DND-41 (cell line): ENCODE measurements around the gene KRT27.

Experiments
- ATAC-seq: fragments of 200-7000 bp; cut with Tn5 transposase; 3 replicates; pipeline ENCODE4 v1.9.1; 2021; ENCODE audit warnings: low read depth; ENCODE audit not compliant: insufficient read depth
- DNase-seq: peaks from one replicate; pipeline ENCODE4 v3.0.0-alpha.2; 2020
- H2AFZ ChIP-seq: 2 replicates; pipeline ENCODE4 v1.6.0; 2012; ENCODE audit warnings: low read depth, low read length
- H3K27ac ChIP-seq: 2 replicates; pipeline ENCODE4 v1.5.1; 2012; ENCODE audit warnings: low read length, inconsistent platforms
- H3K27me3 ChIP-seq: fragments of 200-600 bp; sonication (generic); 2 replicates; pipeline ENCODE4 v1.6.0; 2012; ENCODE audit warnings: low read length, mild to moderate bottlenecking, inconsistent platforms; ENCODE audit not compliant: insufficient read depth, poor library complexity
- H3K36me3 ChIP-seq: 2 replicates; pipeline ENCODE4 v1.5.1; 2012; ENCODE audit warnings: low read length, inconsistent platforms; ENCODE audit not compliant: insufficient read depth
- H3K4me1 ChIP-seq: 2 replicates; pipeline ENCODE4 v1.5.1; 2012; ENCODE audit warnings: mild to moderate bottlenecking, low read length; ENCODE audit not compliant: insufficient read depth
- H3K4me2 ChIP-seq: 2 replicates; pipeline ENCODE4 v1.6.0; 2012; ENCODE audit warnings: mild to moderate bottlenecking, moderate library complexity, low read length, inconsistent platforms; ENCODE audit not compliant: insufficient read depth
- H3K4me3 ChIP-seq, 2 experiments: fragments of 200-600 bp in 1 of 2; shearing (Covaris generic) in 1 of 2; 2 replicates each; pipeline ENCODE4 v1.5.1; 2012 to 2016; ENCODE audit warnings: inconsistent platforms in 2 of 2, low read length in 2 of 2, mild to moderate bottlenecking in 2 of 2, low read depth in 1 of 2, moderate library complexity in 1 of 2
- H3K79me2 ChIP-seq: 2 replicates; pipeline ENCODE4 v1.6.0; 2012; ENCODE audit warnings: low read length, inconsistent platforms; ENCODE audit not compliant: insufficient read depth
- H3K9ac ChIP-seq: 2 replicates; pipeline ENCODE4 v1.6.0; 2012; ENCODE audit warnings: low read depth, mild to moderate bottlenecking, inconsistent platforms, low read length, moderate library complexity
- H3K9me3 ChIP-seq: 2 replicates; pipeline ENCODE4 v1.5.1; 2012; ENCODE audit warnings: low read length, moderate library complexity, mild to moderate bottlenecking, inconsistent platforms; ENCODE audit not compliant: insufficient read depth, severe bottlenecking
- H4K20me1 ChIP-seq: 2 replicates; pipeline ENCODE4 v1.6.0; 2012; ENCODE audit warnings: low read length; ENCODE audit not compliant: insufficient read depth
- EZH2 ChIP-seq: IDR thresholded peaks from 3 replicates; pipeline ENCODE4 v1.6.1; 2012; ENCODE audit warnings: borderline replicate concordance, low read depth, mild to moderate bottlenecking, moderate library complexity, low read length, inconsistent platforms; ENCODE audit not compliant: severe bottlenecking
- TF ChIP-seq, protein P1 (sequence below): IDR thresholded peaks from 2 replicates; pipeline ENCODE4 v1.5.1; 2012; ENCODE audit warnings: borderline replicate concordance, low read length, moderate library complexity, mild to moderate bottlenecking; ENCODE audit not compliant: poor library complexity, severe bottlenecking; ENCODE audit errors: extremely low read depth

KRT27 gene

DNA sequence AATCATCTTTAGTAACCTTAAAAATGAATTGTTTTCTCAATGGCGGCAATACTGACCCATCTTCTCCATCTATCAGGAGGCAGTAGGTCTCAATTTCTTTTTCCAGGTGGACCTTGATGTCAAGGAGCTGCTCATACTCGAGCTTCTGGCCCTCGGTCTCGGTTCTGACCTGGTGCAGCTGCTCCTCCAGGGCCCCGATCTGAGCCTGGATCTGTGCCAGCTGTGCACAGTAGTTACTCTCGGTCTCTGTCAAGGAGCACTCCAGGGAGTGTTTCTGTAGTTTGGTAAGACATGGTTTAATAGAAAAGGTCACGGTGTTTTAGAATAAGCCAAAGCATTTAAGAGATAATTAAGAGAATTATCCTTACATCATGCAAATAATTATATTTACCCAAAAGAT lies 4.9 kb downstream of the KRT27 start:
- no peaks in the 10 kb centered on the region for H3K9me3 ChIP-seq
- H3K9ac ChIP-seq: no peak overlapping the region
- ATAC-seq (no peak), DNase-seq (no peak)
- no peaks in the 10 kb centered on the region for H3K79me2 ChIP-seq
- H3K27ac ChIP-seq: no peak overlapping the region
- peaks cover 13% of the 10 kb centered on the region for H3K27me3 ChIP-seq
- no peak overlapping the region for H2AFZ ChIP-seq
- H3K36me3 ChIP-seq: no peaks in the 10 kb centered on the region
- H4K20me1 ChIP-seq: no peaks in the 10 kb centered on the region
- H3K4me1 ChIP-seq: no peaks in the 10 kb centered on the region
- no peak overlapping the region for H3K4me2 ChIP-seq
- H3K4me3 ChIP-seq: no peak overlapping the region
- no peak for TF ChIP-seq EZH2
- TF ChIP-seq, protein P1, sequence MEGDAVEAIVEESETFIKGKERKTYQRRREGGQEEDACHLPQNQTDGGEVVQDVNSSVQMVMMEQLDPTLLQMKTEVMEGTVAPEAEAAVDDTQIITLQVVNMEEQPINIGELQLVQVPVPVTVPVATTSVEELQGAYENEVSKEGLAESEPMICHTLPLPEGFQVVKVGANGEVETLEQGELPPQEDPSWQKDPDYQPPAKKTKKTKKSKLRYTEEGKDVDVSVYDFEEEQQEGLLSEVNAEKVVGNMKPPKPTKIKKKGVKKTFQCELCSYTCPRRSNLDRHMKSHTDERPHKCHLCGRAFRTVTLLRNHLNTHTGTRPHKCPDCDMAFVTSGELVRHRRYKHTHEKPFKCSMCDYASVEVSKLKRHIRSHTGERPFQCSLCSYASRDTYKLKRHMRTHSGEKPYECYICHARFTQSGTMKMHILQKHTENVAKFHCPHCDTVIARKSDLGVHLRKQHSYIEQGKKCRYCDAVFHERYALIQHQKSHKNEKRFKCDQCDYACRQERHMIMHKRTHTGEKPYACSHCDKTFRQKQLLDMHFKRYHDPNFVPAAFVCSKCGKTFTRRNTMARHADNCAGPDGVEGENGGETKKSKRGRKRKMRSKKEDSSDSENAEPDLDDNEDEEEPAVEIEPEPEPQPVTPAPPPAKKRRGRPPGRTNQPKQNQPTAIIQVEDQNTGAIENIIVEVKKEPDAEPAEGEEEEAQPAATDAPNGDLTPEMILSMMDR: no peak

DNA sequence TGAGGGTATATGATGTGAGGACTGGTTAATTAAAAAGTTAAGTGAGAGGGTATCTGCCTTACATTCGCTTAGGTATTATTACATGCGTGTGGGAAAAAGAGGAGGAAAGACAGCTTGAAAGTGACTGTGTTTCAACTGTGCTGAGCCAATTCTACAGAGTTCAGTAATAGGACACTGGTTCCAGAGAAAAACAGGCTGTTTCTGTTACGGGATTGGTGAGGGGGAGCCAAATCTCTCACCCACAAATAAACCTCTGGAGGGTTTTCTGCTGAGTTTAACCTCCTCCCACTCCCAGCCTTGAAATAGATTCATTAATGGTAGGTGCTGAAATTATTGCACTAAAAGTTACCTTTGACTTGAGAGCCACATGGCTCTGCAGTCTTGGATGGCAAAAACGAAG lies 6.4 kb downstream of the KRT27 start:
- Histone ChIP-seq H4K20me1 (no peaks in the 10 kb centered on the region), H3K36me3 (no peaks in the 10 kb centered on the region), H3K79me2 (no peaks in the 10 kb centered on the region), H2AFZ (no peak overlapping the region), H3K4me1 (no peaks in the 10 kb centered on the region), H3K4me3 (no peak overlapping the region), H3K27ac (no peak overlapping the region), H3K4me2 (no peak overlapping the region), H3K27me3 (peaks cover 14% of the 10 kb centered on the region), H3K9ac (no peak overlapping the region), H3K9me3 (no peaks in the 10 kb centered on the region)
- no peak for ATAC-seq
- no peak for DNase-seq
- no peak for TF ChIP-seq EZH2
- TF ChIP-seq, protein P1: no peak

DNA sequence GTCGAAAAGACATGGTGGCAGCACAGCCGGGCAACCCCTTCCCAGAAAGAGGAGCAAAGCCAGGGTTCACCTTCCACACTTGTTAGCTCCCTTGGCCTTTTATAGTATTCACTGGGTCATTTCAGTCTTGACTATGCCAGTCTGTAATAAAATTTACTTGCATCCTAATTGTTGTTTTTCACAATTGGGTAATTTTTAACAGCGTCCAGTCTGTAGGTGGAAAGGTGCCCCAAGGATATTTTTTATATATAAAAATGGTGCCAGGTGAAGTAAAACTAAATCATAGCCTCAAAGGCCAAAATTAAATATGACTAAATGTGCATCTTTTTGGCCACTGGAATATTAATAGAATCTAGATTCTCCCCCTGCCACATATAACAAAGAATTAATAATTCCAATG lies 10.2 kb downstream of the KRT27 start, which contains the start of gene KRT26:
KRT26 (minus strand) TSS at position 101 of the 400 bp plus-strand sequence; CDS start at position 13, 88 bp downstream.
- Histone ChIP-seq H4K20me1 (no peaks in the 10 kb centered on the region), H3K4me2 (no peak within 1 kb of the TSS), H2AFZ (no peak within 1 kb of the TSS), H3K4me3 (no peak within 1 kb of the TSS), H3K36me3 (no peaks in the 10 kb centered on the region), H3K27ac (no peak within 1 kb of the TSS), H3K9me3 (no peaks in the 10 kb centered on the region), H3K79me2 (no peaks in the 10 kb centered on the region), H3K27me3 (peaks cover 16% of the 10 kb centered on the region), H3K4me1 (no peaks in the 10 kb centered on the region), H3K9ac (no peak within 1 kb of the TSS)
- TF ChIP-seq EZH2: no peak
- TF ChIP-seq, protein P1: no peak
- DNase-seq (no peak), ATAC-seq (no peak)

DNA sequence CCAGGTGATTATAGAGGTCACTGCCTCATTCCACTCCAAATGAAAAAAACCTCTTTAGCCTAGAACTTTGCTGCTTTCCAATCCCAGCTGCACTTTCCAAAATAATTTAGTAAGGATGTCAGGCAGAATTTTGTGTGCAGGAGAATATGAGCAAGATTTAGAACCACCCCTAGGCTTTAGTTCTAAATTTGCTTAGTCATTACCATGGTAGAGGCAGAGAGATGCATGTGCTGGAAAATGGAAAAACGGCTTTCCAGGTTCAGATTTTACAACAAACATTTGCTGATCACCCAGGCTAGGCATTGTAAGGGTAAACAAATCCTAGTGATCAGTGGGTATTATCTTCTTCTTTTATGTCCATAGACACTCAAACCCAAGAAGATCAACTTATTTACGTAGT lies 16.7 kb downstream of the KRT27 start:
- Histone ChIP-seq H3K27me3 (peaks cover 9% of the 10 kb centered on the region), H3K4me3 (no peak overlapping the region), H3K4me1 (no peaks in the 10 kb centered on the region), H3K9ac (no peak overlapping the region), H3K4me2 (no peak overlapping the region), H3K27ac (no peak overlapping the region), H2AFZ (no peak overlapping the region), H3K79me2 (no peaks in the 10 kb centered on the region), H4K20me1 (no peaks in the 10 kb centered on the region), H3K9me3 (peaks cover 18% of the 10 kb centered on the region), H3K36me3 (no peaks in the 10 kb centered on the region)
- no peak for DNase-seq
- no peak for ATAC-seq
- TF ChIP-seq, protein P1: no peak
- no peak for TF ChIP-seq EZH2
